Astrocyte of the cerebellum (primary cell): Measurements from ENCODE around the gene ARHGAP12.

Source experiments
- DNase-seq: peaks from one replicate; pipeline ENCODE4 v3.0.0-alpha.2; 2011; ENCODE audit warnings: low read depth
- H3K4me3 ChIP-seq: 2 replicates; pipeline ENCODE4 v1.5.1; 2011; ENCODE audit warnings: mild to moderate bottlenecking, low read depth, low read length, moderate library complexity
- CTCF ChIP-seq: IDR thresholded peaks from 2 replicates; pipeline ENCODE4 v1.5.1; 2012; ENCODE audit warnings: low read length, low read depth, moderate library complexity, mild to moderate bottlenecking; ENCODE audit errors: missing control alignments
- in situ Hi-C: cut with HindIII; loops from 2 replicates; pipeline ENCODE4 v1.10.0; 2017; ENCODE audit warnings: low sequenced_read_pairs

Gene ARHGAP12

DNA sequence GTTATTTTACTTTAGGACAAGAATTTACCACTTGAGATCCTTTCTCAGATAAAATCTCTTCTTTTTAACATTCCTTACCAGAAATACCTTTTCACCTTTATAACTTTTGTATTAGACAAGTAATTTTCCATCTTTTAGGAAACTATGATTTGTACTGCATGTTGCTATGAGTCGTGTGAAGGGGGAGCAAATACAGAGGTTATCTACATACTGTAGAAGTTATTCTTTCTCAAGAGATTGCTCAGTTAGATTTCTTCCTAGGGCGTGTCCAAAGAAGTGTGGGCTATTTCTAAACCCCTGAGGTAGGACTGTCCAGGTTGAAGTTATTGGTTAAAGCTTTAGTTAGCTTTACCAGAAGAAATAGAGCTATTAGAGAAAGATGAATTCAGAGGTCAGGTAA, 30.2 kb upstream of the ARHGAP12 start:
- no peak for DNase-seq
- TF ChIP-seq CTCF = no peak
- H3K4me3 ChIP-seq = no peak overlapping the region
- in situ Hi-C loops = no loop called here

DNA sequence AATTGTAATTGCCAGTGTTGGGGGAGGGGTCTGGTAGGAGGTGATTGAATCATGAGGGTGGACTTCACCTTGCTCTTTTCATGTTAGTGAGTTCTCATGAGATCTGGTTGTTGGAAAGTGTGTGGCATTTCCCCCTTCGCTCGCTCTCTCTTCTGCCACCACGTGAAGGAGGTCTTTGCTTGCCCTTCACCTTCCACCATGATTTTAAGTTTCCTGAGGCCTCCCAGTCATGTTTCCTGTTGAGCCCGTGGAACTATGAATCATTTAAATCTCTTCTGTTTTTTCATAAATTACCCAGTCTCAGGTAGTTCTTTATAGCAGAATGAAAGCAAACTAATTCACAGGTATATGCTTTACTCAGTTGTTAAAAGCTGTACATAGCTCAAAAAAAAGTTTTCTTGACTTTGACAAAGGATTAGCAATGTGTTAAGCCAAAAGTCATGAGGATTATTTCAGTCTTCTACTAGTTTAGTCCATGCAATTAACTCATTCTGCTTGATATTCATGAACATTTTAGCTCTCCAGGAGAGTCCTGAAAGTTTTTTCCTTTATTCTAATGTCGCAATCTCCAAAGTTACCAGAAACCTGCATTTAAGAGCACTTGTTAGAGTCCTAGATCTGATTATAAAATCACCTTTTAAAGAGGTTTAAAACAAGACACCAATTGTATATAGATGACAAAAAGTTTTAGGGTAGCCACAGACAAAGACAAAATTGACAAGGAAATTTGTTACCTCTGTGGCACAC, 27.7 kb upstream of the ARHGAP12 start:
- no peak for DNase-seq
- no peak overlapping the region for H3K4me3 ChIP-seq
- no peak for TF ChIP-seq CTCF
- in situ Hi-C loops = no loop called here

GRCh38 chr10:31954410-31955191, 26.0 kb upstream of the ARHGAP12 start:
- in situ Hi-C loops = no loop called here
- no peak for DNase-seq
- no peak overlapping the region for H3K4me3 ChIP-seq
- TF ChIP-seq CTCF = no peak

GRCh38 chr10:31953480-31953879, 24.8 kb upstream of the ARHGAP12 start:
- in situ Hi-C loops = no loop called here
- TF ChIP-seq CTCF = no peak

DNA sequence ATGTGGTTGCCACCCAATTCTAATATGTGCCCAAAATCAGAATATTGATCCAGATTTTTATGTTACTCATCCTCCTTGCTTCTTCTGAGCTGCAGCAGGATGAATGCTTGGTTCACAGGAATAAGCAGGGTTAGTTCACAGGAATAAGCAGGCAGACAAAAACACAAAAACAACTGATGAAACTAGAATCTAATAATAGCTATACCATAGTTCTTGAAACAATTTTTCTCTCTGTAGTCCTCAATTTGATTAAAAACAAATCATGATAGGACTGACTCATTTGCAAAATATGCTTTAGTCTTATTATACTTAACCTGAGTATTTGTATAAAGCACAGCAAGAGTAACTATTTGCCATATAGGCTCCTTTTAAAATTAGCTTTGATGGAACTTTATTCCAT, 24.4 kb upstream of the ARHGAP12 start:
- in situ Hi-C loops = no loop called here
- H3K4me3 ChIP-seq = no peak overlapping the region
- TF ChIP-seq CTCF = no peak
- DNase-seq = no peak

More at GRCh38 chr10:31953480-31953879, 24.8 kb upstream of the ARHGAP12 start:
- no peak for DNase-seq
- no peak overlapping the region for H3K4me3 ChIP-seq

DNA sequence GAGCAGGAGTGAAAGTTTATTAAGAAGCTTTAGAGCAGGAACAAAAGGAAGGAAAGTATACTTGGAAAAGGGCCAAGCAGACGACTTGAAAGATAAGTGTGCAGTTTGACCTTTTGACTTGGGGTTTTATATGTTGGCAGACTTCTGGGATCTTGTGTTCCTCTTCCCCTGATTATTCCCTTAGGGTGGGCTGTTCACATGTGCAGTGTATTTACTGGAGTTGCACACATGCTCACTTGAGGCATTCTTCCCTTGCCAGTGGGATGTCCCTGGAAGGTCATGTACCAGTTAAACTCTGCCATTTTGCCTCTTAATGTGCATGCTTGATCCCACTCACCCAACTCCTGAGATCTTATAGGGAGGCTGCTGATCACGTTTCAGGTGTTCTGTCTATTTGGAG, 23.4 kb upstream of the ARHGAP12 start:
- in situ Hi-C loops = no loop called here
- no peak overlapping the region for H3K4me3 ChIP-seq
- no peak for DNase-seq
- TF ChIP-seq CTCF = no peak
